GM11168 (cell line): ENCODE measurements around the gene LAYN.

Experiments used
- in situ Hi-C: fragments of 300-500 bp; cut with MboI; formaldehyde crosslinking; loops from one replicate; pipeline ENCODE4 v1.12.0; 2022; ENCODE audit warnings: low sequenced_read_pairs; ENCODE audit not compliant: unreplicated experiment

The LAYN gene

GRCh38 chr11:111540114-111540936, at the start of gene LAYN:
Gene LAYN (plus strand): TSS chr11:111540720. CDS start chr11:111540844, 124 bp downstream.
- in situ Hi-C loops, result no loop called here

- in situ Hi-C loops, result no loop called here
Measured at GRCh38 chr11:111494040-111494439, 46.5 kb upstream of the LAYN start.

GRCh38 chr11:111499483-111499882, 41.0 kb upstream of the LAYN start:
- in situ Hi-C loops, result no loop called here

GRCh38 chr11:111500481-111500880, 40.0 kb upstream of the LAYN start:
- in situ Hi-C loops, result no loop called here

GRCh38 chr11:111502611-111503010, 37.9 kb upstream of the LAYN start:
- in situ Hi-C loops, result no loop called here

- in situ Hi-C loops, result no loop called here
Measured at GRCh38 chr11:111510311-111510710, 30.2 kb upstream of the LAYN start.

GRCh38 chr11:111512296-111513239, 28.0 kb upstream of the LAYN start, which contains the start of gene BTG4:
Gene BTG4 (minus strand): TSS chr11:111512386. CDS start chr11:111498776, 13,610 bp downstream.
- in situ Hi-C loops, result no loop called here

GRCh38 chr11:111513240-111513605, 27.3 kb upstream of the LAYN start:
- in situ Hi-C loops, result no loop called here

GRCh38 chr11:111514216-111515031, 26.1 kb upstream of the LAYN start, which contains the start of gene HOATZ:
Gene HOATZ (plus strand): TSS chr11:111514778. CDS start chr11:111514785, 7 bp downstream.
- in situ Hi-C loops, result no loop called here

- in situ Hi-C loops, result no loop called here
Measured at GRCh38 chr11:111515591-111515990, 24.9 kb upstream of the LAYN start.

GRCh38 chr11:111518668-111519067, 21.9 kb upstream of the LAYN start:
- in situ Hi-C loops, result no loop called here

GRCh38 chr11:111520560-111520959, 20.0 kb upstream of the LAYN start:
- in situ Hi-C loops, result no loop called here

- in situ Hi-C loops, result no loop called here
Measured at GRCh38 chr11:111521135-111521534, 19.4 kb upstream of the LAYN start.

GRCh38 chr11:111522426-111522825, 18.1 kb upstream of the LAYN start:
- in situ Hi-C loops, result no loop called here

GRCh38 chr11:111523343-111523742, 17.2 kb upstream of the LAYN start:
- in situ Hi-C loops, result no loop called here

GRCh38 chr11:111524056-111524455, 16.5 kb upstream of the LAYN start:
- in situ Hi-C loops, result no loop called here

GRCh38 chr11:111525456-111525855, 15.1 kb upstream of the LAYN start:
- in situ Hi-C loops, result no loop called here

GRCh38 chr11:111526501-111526900, 14.0 kb upstream of the LAYN start:
- in situ Hi-C loops, result no loop called here

- in situ Hi-C loops, result no loop called here
Measured at GRCh38 chr11:111527279-111527678, 13.2 kb upstream of the LAYN start.

- in situ Hi-C loops, result no loop called here
Measured at GRCh38 chr11:111528557-111528956, 12.0 kb upstream of the LAYN start.
